SH-SY5Y (cell line): ENCODE data around the gene RAD52.

Experiments used
- GATA2 ChIP-seq: IDR thresholded peaks from 2 replicates; pipeline ENCODE4 v1.6.1; 2011; ENCODE audit warnings: mild to moderate bottlenecking, low read depth, low read length
- GATA3 ChIP-seq: IDR thresholded peaks from 2 replicates; pipeline ENCODE4 v1.6.1; 2011; ENCODE audit warnings: low read depth, mild to moderate bottlenecking, low read length, moderate library complexity

DNA sequence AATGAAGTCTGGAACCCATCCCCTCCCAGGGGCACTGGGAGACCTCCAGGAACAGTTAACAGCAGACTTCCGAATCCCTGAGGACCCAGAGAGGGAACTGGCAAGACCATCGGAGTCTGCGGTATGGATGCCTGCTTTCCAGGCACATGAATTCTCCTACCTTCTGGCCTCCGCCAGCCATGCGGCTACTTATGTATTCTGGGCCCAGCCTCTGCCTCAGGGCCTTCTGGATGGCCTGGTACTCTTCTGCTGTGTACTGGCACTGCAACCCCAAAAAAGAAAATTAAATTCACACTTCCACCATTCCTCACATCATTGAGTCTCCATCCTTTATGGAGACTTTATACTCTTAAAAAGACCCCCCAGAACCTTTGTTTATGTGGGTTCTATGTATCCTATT, 18.4 kb downstream of the RAD52 start:
- no peak for TF ChIP-seq GATA3
- no peak for TF ChIP-seq GATA2
